ENCODE measurements around the gene TRMO.

GRCh38 chr9:97904725-97905124 is 17.6 kb downstream of the TRMO start:
- TF ChIP-seq TAF1 (IDR thresholded peaks at IDR 0.05; ENCODE audit: low read depth): no peak
- TF ChIP-seq USF1 (IDR thresholded peaks at IDR 0.05): no peak
- no peak for TF ChIP-seq RAD21 (IDR thresholded peaks at IDR 0.05; ENCODE audit: low read depth)
- TF ChIP-seq YY1 (IDR thresholded peaks at IDR 0.05; ENCODE audit: low read depth): no peak
- no peak for TF ChIP-seq MAX (IDR thresholded peaks at IDR 0.05)
- no peak for TF ChIP-seq EP300 (IDR thresholded peaks at IDR 0.05; ENCODE audit: borderline replicate concordance)
- TF ChIP-seq REST (IDR thresholded peaks at IDR 0.05; ENCODE audit: low read depth): no peak
- no peak for TF ChIP-seq CREB1 (IDR thresholded peaks at IDR 0.05; ENCODE audit: low read depth)
- no peak for TF ChIP-seq NFIC (IDR thresholded peaks at IDR 0.05)
- no peak for TF ChIP-seq TCF12 (IDR thresholded peaks at IDR 0.05; ENCODE audit: low read depth)
- no peak for TF ChIP-seq CEBPB (IDR thresholded peaks at IDR 0.05)
- TF ChIP-seq EGR1 (IDR thresholded peaks at IDR 0.05): no peak
- TF ChIP-seq ZBTB7A (IDR thresholded peaks at IDR 0.05; ENCODE audit: low read depth): no peak
